ENCODE measurements around the gene TEFM. TPM values are rescaled to one million over a fixed set of nuclear protein-coding genes. Genes with fewer than 3 reads are reported as not detected.

TEFM gene
- total and polyA plus RNA-seq, 2 of the 8 experiments (the other 6 are each of a cell fraction or from before 2014, with no cell fraction given) = 6.1 to 10.9 TPM

DNA sequence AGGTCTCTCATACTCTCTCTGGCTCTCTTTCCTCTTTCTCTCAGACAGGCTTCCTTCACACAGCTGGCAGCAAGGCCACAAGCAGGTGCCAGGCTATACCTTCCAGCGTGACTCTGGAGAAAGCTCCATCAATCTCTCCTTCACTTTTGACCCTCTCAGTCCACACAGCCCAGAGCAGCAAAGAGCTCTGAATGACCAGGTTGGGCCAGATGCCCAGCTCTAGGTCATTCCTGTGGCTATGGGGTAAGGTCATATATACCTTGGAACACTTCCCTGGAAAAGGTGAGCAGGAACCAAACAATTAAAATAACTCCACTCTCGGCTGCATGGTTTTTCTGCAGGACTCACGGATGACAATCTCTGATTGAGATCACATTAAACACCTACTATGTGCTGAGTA, 24.5 kb upstream of the TEFM start:
- WGBS, 2 experiments (ENCODE audit: extremely low coverage in 1 of 2, insufficient coverage in 1 of 2, insufficient read length in 1 of 2, insufficient replicate concordance in 2 of 2, low coverage in 1 of 2, low lambda C conversion rate in 2 of 2, missing lambda C conversion rate in 1 of 2) = 94% methylated on average over 3 of the region's 3 CpGs; no CpG with 5 or more reads in 1 of the 2 experiments
- Histone ChIP-seq H3K27ac (ENCODE audit: low read depth, low read length) (no peak overlapping the region), H2BK15ac (ENCODE audit: low read length) (no peak overlapping the region), H3K23ac (ENCODE audit: insufficient read length) (no peak overlapping the region), H3K9ac (replicated peaks in 1 of 4; ENCODE audit: extremely low read depth in 1 of 4, low read depth in 3 of 4, low read length in 3 of 4) (no peak overlapping the region), H3K4ac (replicated peaks; ENCODE audit: insufficient read length, low read depth, low read length) (no peak overlapping the region), H3K4me3 (ENCODE audit: extremely low read depth in 1 of 4, insufficient read depth in 2 of 4, low read depth in 3 of 4, low read length in 4 of 4) (no peak overlapping the region), H2AFZ (ENCODE audit: low read length) (no peak overlapping the region), H3K23me2 (ENCODE audit: low read depth, low read length) (no peaks in the 10 kb centered on the region), H4K8ac (ENCODE audit: extremely low read depth, insufficient read depth, low read length) (no peak overlapping the region), H3K18ac (ENCODE audit: extremely low read depth, low read length) (no peak overlapping the region), H2BK20ac (ENCODE audit: low read length) (no peak overlapping the region), H3K36me3 (ENCODE audit: control insufficient read depth in 2 of 4, insufficient read depth in 4 of 4, low read length in 3 of 4) (no peaks in the 10 kb centered on the region), H4K5ac (ENCODE audit: insufficient read length, low read depth, low read length) (no peak overlapping the region), H2BK12ac (ENCODE audit: low read depth, low read length) (no peak overlapping the region), H3K4me2 (ENCODE audit: insufficient read depth in 1 of 2, low read depth in 2 of 2, low read length in 2 of 2) (no peak overlapping the region), H4K91ac (replicated peaks; ENCODE audit: insufficient read length, low read length) (no peak overlapping the region), H3K27me3 (replicated peaks in 1 of 4; ENCODE audit: control insufficient read depth in 3 of 4, extremely low read depth in 1 of 4, insufficient read depth in 3 of 4, low read length in 3 of 4) (no peaks in the 10 kb centered on the region), H3K56ac (replicated peaks; ENCODE audit: insufficient read length, low read depth, low read length) (no peak overlapping the region), H3K79me1 (ENCODE audit: low read depth, low read length) (no peaks in the 10 kb centered on the region), H2BK120ac (replicated peaks; ENCODE audit: low read depth, low read length) (no peak overlapping the region), H3K9me3 (ENCODE audit: insufficient read depth in 2 of 2, low read depth in 1 of 2, low read length in 1 of 2) (no peaks in the 10 kb centered on the region), H3K4me1 (replicated peaks in 1 of 4; ENCODE audit: control insufficient read depth in 3 of 4, insufficient read depth in 4 of 4, low read length in 3 of 4) (no peaks in the 10 kb centered on the region), H2BK5ac (ENCODE audit: low read depth, low read length) (no peak overlapping the region), H4K20me1 (replicated peaks in 1 of 2; ENCODE audit: control insufficient read depth in 1 of 2, insufficient read depth in 2 of 2, low read length in 2 of 2) (no peaks in the 10 kb centered on the region), H3K14ac (ENCODE audit: insufficient read length) (no peak overlapping the region), H3K79me2 (ENCODE audit: control insufficient read depth in 1 of 2, insufficient read depth in 2 of 2, low read length in 2 of 2) (no peaks in the 10 kb centered on the region), H2AK5ac (ENCODE audit: low read depth, low read length) (no peak overlapping the region)
- DNase-seq (ENCODE audit: low read depth in 1 of 2, low spot score in 2 of 2) = no peak
- FAIRE-seq = no peak
- CTCF ChIA-PET (ENCODE audit: partially characterized antibody) = interaction anchor here (0.7 kb wide), 1 partner anchor 9 kb away, joined by 3 read pairs; no protein-coding TSS in a partner anchor
- POLR2A ChIA-PET (ENCODE audit: partially characterized antibody) = no interaction called here
- TF ChIP-seq POU5F1 (IDR thresholded peaks at IDR 0.05; ENCODE audit: low read depth, low read length) (no peak), CTBP2 (IDR thresholded peaks at IDR 0.05; ENCODE audit: borderline replicate concordance, insufficient read depth, insufficient read length, low read length) (no peak), SRF (IDR thresholded peaks at IDR 0.05; ENCODE audit: low read depth, low read length) (no peak), CEBPB (IDR thresholded peaks at IDR 0.05; ENCODE audit: low read depth, low read length) (no peak), NANOG (IDR thresholded peaks at IDR 0.05; ENCODE audit: insufficient read depth, low read depth, low read length, poor library complexity, severe bottlenecking) (no peak), PHF8 (conservative IDR thresholded peaks at IDR 0.05; ENCODE audit: low read depth, low read length) (no peak), POLR2AphosphoS5 (IDR thresholded peaks at IDR 0.05; ENCODE audit: low read depth, low read length) (no peak), SUZ12 (IDR thresholded peaks at IDR 0.05; ENCODE audit: low read length) (no peak), GTF2F1 (IDR thresholded peaks at IDR 0.05; ENCODE audit: borderline replicate concordance, low read depth, low read length) (no peak), SIRT6 (IDR thresholded peaks at IDR 0.05; ENCODE audit: low read length) (no peak), TAF7 (optimal IDR thresholded peaks at IDR 0.05; ENCODE audit: borderline replicate concordance, low read depth, low read length) (no peak), JUN (IDR thresholded peaks at IDR 0.05; ENCODE audit: low read depth, low read length) (no peak)
- TF ChIP-seq, protein P1, sequence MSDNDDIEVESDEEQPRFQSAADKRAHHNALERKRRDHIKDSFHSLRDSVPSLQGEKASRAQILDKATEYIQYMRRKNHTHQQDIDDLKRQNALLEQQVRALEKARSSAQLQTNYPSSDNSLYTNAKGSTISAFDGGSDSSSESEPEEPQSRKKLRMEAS (IDR thresholded peaks at IDR 0.05) = no peak
- TF ChIP-seq, protein P2, sequence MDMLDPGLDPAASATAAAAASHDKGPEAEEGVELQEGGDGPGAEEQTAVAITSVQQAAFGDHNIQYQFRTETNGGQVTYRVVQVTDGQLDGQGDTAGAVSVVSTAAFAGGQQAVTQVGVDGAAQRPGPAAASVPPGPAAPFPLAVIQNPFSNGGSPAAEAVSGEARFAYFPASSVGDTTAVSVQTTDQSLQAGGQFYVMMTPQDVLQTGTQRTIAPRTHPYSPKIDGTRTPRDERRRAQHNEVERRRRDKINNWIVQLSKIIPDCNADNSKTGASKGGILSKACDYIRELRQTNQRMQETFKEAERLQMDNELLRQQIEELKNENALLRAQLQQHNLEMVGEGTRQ (IDR thresholded peaks at IDR 0.05; ENCODE audit: low read length) = no peak
